Measurements from ENCODE around the gene CEP70. TPM values are rescaled to one million over a fixed set of nuclear protein-coding genes. Genes with fewer than 3 reads are reported as not detected.
A peak's percentile ranks its signal among the peaks of the same experiment; 100 is the strongest.

Gene CEP70
- total and polyA plus RNA-seq, 12 donors, result 10.6 to 32.2 (median 23.8) TPM

GRCh38 chr3:138470687-138471086 is 123.4 kb downstream of the CEP70 start:
- H3K4me3 ChIP-seq, result no peak overlapping the region
- no peak for TF ChIP-seq CTCF (IDR thresholded peaks at IDR 0.05)
- ATAC-seq (peak; percentile 60 to 93 (median 88)), DNase-seq (peak; percentile 31 to 76)
- H3K27ac ChIP-seq, result peak overlapping the region in 2 of 10 donors; percentile 72 to 73
- no peaks in the 10 kb centered on the region for H3K9me3 ChIP-seq
- no peaks in the 10 kb centered on the region for H3K36me3 ChIP-seq
- peaks cover 0 to 31% (median 4%) of the 10 kb centered on the region in 9 donors for H3K4me1 ChIP-seq
- intact Hi-C loops (cut with DNase I), result loop anchor here in 2 of 10 donors (10.0 kb wide), 2 partner anchors 114 to 454 kb away; no protein-coding TSS in a partner anchor
- H3K27me3 ChIP-seq, result no peaks in the 10 kb centered on the region
- WGBS, 2 donors, result 44 to 65% methylated on average over 3 of the region's 3 CpGs

GRCh38 chr3:138469874-138470273 is 124.2 kb downstream of the CEP70 start:
- 87 to 88% methylated on average over 6 of the region's 6 CpGs for WGBS, 2 donors
- ATAC-seq (no peak), DNase-seq (no peak)
- Histone ChIP-seq H3K27me3 (no peaks in the 10 kb centered on the region), H3K4me1 (peaks cover 0 to 31% (median 4%) of the 10 kb centered on the region in 9 donors), H3K36me3 (no peaks in the 10 kb centered on the region), H3K4me3 (no peak overlapping the region), H3K27ac (peak overlapping the region in 4 of 10 donors; percentile 56 to 73 (median 68)), H3K9me3 (no peaks in the 10 kb centered on the region)
- no peak for TF ChIP-seq CTCF (IDR thresholded peaks at IDR 0.05)
- intact Hi-C loops (cut with DNase I), result loop anchor here in 2 of 10 donors (10.0 kb wide), 2 partner anchors 115 to 455 kb away; no protein-coding TSS in a partner anchor

GRCh38 chr3:138468886-138469285 is 125.2 kb downstream of the CEP70 start:
- TF ChIP-seq CTCF (IDR thresholded peaks at IDR 0.05), result no peak
- peak in 1 of 2 donors; percentile 23 for DNase-seq
- intact Hi-C loops (cut with DNase I), result no loop called here
- Histone ChIP-seq H3K4me3 (no peak overlapping the region), H3K27ac (peak overlapping the region in 5 of 10 donors; percentile 56 to 73 (median 63)), H3K36me3 (no peaks in the 10 kb centered on the region), H3K9me3 (no peaks in the 10 kb centered on the region), H3K4me1 (peaks cover 0 to 31% (median 4%) of the 10 kb centered on the region in 9 donors), H3K27me3 (no peaks in the 10 kb centered on the region)
- WGBS, 2 donors, result 45 to 54% methylated on average over 2 of the region's 2 CpGs
- peak in 7 of 8 donors; percentile 5 to 63 (median 54) for ATAC-seq

- no peak for DNase-seq
- intact Hi-C loops (cut with DNase I), result no loop called here
- Histone ChIP-seq H3K36me3 (no peaks in the 10 kb centered on the region), H3K4me3 (no peak overlapping the region), H3K4me1 (peaks cover 0 to 31% (median 4%) of the 10 kb centered on the region in 9 donors), H3K9me3 (no peaks in the 10 kb centered on the region), H3K27ac (peak overlapping the region in 3 of 10 donors; percentile 58 to 73 (median 63)), H3K27me3 (no peaks in the 10 kb centered on the region)
- no peak for TF ChIP-seq CTCF (IDR thresholded peaks at IDR 0.05)
- WGBS, 2 donors, result 59 to 68% methylated on average over 6 of the region's 6 CpGs
- ATAC-seq, result no peak
These were observed 125.6 kb downstream of the CEP70 start for GRCh38 chr3:138468451-138468850.
